Muscle layer of colon (tissue), 2 donors: ENCODE measurements around the gene DNAJC5.
A peak's percentile ranks its signal among the peaks of the same experiment; 100 is the strongest.

Source experiments
- H3K27ac ChIP-seq: one replicate; pipeline ENCODE4 v1.7.0; 2013; ENCODE audit warnings: low read depth, mild to moderate bottlenecking, low read length, moderate library complexity
- H3K27me3 ChIP-seq, 2 donors: one replicate each; pipeline ENCODE4 v1.7.0; 2013; ENCODE audit warnings: low read length in 2 of 2, mild to moderate bottlenecking in 2 of 2; ENCODE audit not compliant: insufficient read depth in 2 of 2, control insufficient read depth in 1 of 2
- H3K36me3 ChIP-seq: one replicate; pipeline ENCODE4 v1.7.0; 2013; ENCODE audit warnings: mild to moderate bottlenecking, low read length; ENCODE audit not compliant: insufficient read depth
- H3K4me1 ChIP-seq: one replicate; pipeline ENCODE4 v1.7.0; 2013; ENCODE audit warnings: mild to moderate bottlenecking, low read length; ENCODE audit not compliant: insufficient read depth
- H3K4me3 ChIP-seq, 2 donors: one replicate each; pipeline ENCODE4 v1.7.0; 2013; ENCODE audit warnings: low read length in 2 of 2, low read depth in 1 of 2, mild to moderate bottlenecking in 1 of 2, moderate library complexity in 1 of 2
- H3K9ac ChIP-seq: one replicate; pipeline ENCODE4 v1.7.0; 2013; ENCODE audit warnings: low read length
- H3K9me3 ChIP-seq: one replicate; pipeline ENCODE4 v1.7.0; 2013; ENCODE audit warnings: mild to moderate bottlenecking, low read length
- donor health status: abdominal sarcoma.
- donor health status: Adenocarcinoma of cecum.

DNAJC5 gene

GRCh38 chr20:63945921-63946920, 51.3 kb downstream of the DNAJC5 start:
- Histone ChIP-seq H3K9me3 (no peaks in the 10 kb centered on the region), H3K4me3 (no peak overlapping the region), H3K27me3 (no peaks in the 10 kb centered on the region), H3K27ac (no peak overlapping the region), H3K36me3 (peaks cover 29% of the 10 kb centered on the region), H3K9ac (no peak overlapping the region), H3K4me1 (peaks cover 42% of the 10 kb centered on the region)

GRCh38 chr20:63946986-63947637, 52.2 kb downstream of the DNAJC5 start:
- Histone ChIP-seq H3K27me3 (no peaks in the 10 kb centered on the region), H3K9ac (no peak overlapping the region), H3K36me3 (peaks cover 29% of the 10 kb centered on the region), H3K4me3 (no peak overlapping the region), H3K9me3 (no peaks in the 10 kb centered on the region), H3K4me1 (peaks cover 51% of the 10 kb centered on the region), H3K27ac (no peak overlapping the region)

GRCh38 chr20:63947638-63948456, 52.9 kb downstream of the DNAJC5 start:
- Histone ChIP-seq H3K27ac (peak overlapping the region; percentile 87), H3K4me3 (no peak overlapping the region), H3K9ac (no peak overlapping the region), H3K36me3 (peaks cover 23% of the 10 kb centered on the region), H3K4me1 (peaks cover 58% of the 10 kb centered on the region), H3K27me3 (no peaks in the 10 kb centered on the region), H3K9me3 (no peaks in the 10 kb centered on the region)

GRCh38 chr20:63950701-63951397, 55.9 kb downstream of the DNAJC5 start:
- Histone ChIP-seq H3K4me1 (peaks cover 81% of the 10 kb centered on the region), H3K9ac (no peak overlapping the region), H3K36me3 (no peaks in the 10 kb centered on the region), H3K27ac (peak overlapping the region; percentile 87), H3K4me3 (peak overlapping the region in 1 of 2 donors; percentile 37), H3K27me3 (no peaks in the 10 kb centered on the region), H3K9me3 (no peaks in the 10 kb centered on the region)

GRCh38 chr20:63951398-63952209, 56.7 kb downstream of the DNAJC5 start:
- Histone ChIP-seq H3K27ac (peak overlapping the region; percentile 87), H3K9me3 (no peaks in the 10 kb centered on the region), H3K4me3 (peak overlapping the region in 1 of 2 donors; percentile 37), H3K36me3 (no peaks in the 10 kb centered on the region), H3K9ac (peak overlapping the region; percentile 5), H3K4me1 (peaks cover 81% of the 10 kb centered on the region), H3K27me3 (no peaks in the 10 kb centered on the region)

GRCh38 chr20:63952210-63952535, 57.2 kb downstream of the DNAJC5 start:
- Histone ChIP-seq H3K9me3 (no peaks in the 10 kb centered on the region), H3K27ac (peak overlapping the region; percentile 72), H3K36me3 (no peaks in the 10 kb centered on the region), H3K9ac (peak overlapping the region; percentile 5), H3K4me1 (peaks cover 78% of the 10 kb centered on the region), H3K4me3 (peak overlapping the region in 1 of 2 donors; percentile 18), H3K27me3 (no peaks in the 10 kb centered on the region)

GRCh38 chr20:63952769-63953168, 57.8 kb downstream of the DNAJC5 start:
- H3K9ac ChIP-seq = peak overlapping the region; percentile 5
- H3K9me3 ChIP-seq = no peaks in the 10 kb centered on the region
- peak overlapping the region in 1 of 2 donors; percentile 18 for H3K4me3 ChIP-seq
- H3K27ac ChIP-seq = peak overlapping the region; percentile 54
- no peaks in the 10 kb centered on the region for H3K36me3 ChIP-seq
- H3K27me3 ChIP-seq = no peaks in the 10 kb centered on the region
- peaks cover 79% of the 10 kb centered on the region for H3K4me1 ChIP-seq

GRCh38 chr20:63953764-63954429, 59.0 kb downstream of the DNAJC5 start:
- Histone ChIP-seq H3K27ac (peak overlapping the region; percentile 63), H3K36me3 (no peaks in the 10 kb centered on the region)

GRCh38 chr20:63955281-63955826, 60.4 kb downstream of the DNAJC5 start:
- H3K4me3 ChIP-seq = peak overlapping the region; percentile 61 to 86
- H3K27ac ChIP-seq = peak overlapping the region; percentile 93
- H3K9ac ChIP-seq = peak overlapping the region; percentile 53
- peaks cover 55% of the 10 kb centered on the region for H3K4me1 ChIP-seq
- no peaks in the 10 kb centered on the region for H3K9me3 ChIP-seq
- H3K36me3 ChIP-seq = no peaks in the 10 kb centered on the region
- no peaks in the 10 kb centered on the region for H3K27me3 ChIP-seq

More at GRCh38 chr20:63953764-63954429, 59.0 kb downstream of the DNAJC5 start:
- Histone ChIP-seq H3K9ac (no peak overlapping the region), H3K4me3 (peak overlapping the region in 1 of 2 donors; percentile 86), H3K9me3 (no peaks in the 10 kb centered on the region), H3K4me1 (peaks cover 69% of the 10 kb centered on the region), H3K27me3 (no peaks in the 10 kb centered on the region)
